Calu3 (cell line): Measurements from ENCODE around the gene SMCO2. TPM values are rescaled to one million over a fixed set of nuclear protein-coding genes. Genes with fewer than 3 reads are reported as not detected.

Experiments
- BruUV-seq: library from RNA; stranded (reverse); fragments of 400-500 nt; replicated peaks from 2 replicates; lab custom pipeline; 2021; lab: Mats Ljungman, UMichigan
- CTCF ChIA-PET: fragments of 300-600 bp; sonication (Branson Sonifier 250); formaldehyde crosslinking; loops from one replicate; lab custom pipeline; 2022; ENCODE audit warnings: antibody characterized with exemption; lab: Charles Lee
- DNase-seq: peaks from one replicate; pipeline ENCODE4 v3.0.0; 2022
- H3K27ac Mint-ChIP-seq: one replicate; pipeline ENCODE4 v1.8.0; 2022; ENCODE audit warnings: mixed read lengths; ENCODE audit not compliant: unreplicated experiment
- H3K27me3 Mint-ChIP-seq: one replicate; pipeline ENCODE4 v1.8.0; 2022; ENCODE audit warnings: mixed read lengths; ENCODE audit not compliant: unreplicated experiment
- H3K36me3 Mint-ChIP-seq: one replicate; pipeline ENCODE4 v1.8.0; 2022; ENCODE audit warnings: mild to moderate bottlenecking, moderate library complexity, mixed read lengths; ENCODE audit not compliant: insufficient read depth, unreplicated experiment
- H3K4me1 Mint-ChIP-seq: one replicate; pipeline ENCODE4 v1.8.0; 2022; ENCODE audit warnings: mild to moderate bottlenecking, low read depth, mixed read lengths; ENCODE audit not compliant: unreplicated experiment
- H3K4me3 Mint-ChIP-seq: one replicate; pipeline ENCODE4 v1.8.0; 2022; ENCODE audit warnings: mild to moderate bottlenecking, low read depth, moderate library complexity, mixed read lengths; ENCODE audit not compliant: unreplicated experiment
- H3K9me3 Mint-ChIP-seq: one replicate; pipeline ENCODE4 v1.8.0; 2022; ENCODE audit warnings: low read depth, mixed read lengths; ENCODE audit not compliant: unreplicated experiment
- CTCF ChIP-seq: fragments of 200-600 bp; IDR thresholded peaks from one replicate; pipeline ENCODE4 v1.8.0; 2022; ENCODE audit warnings: antibody characterized with exemption; ENCODE audit not compliant: unreplicated experiment
- intact Hi-C: fragments of 100-400 bp; cut with micrococcal nuclease; formaldehyde crosslinking; loops from one replicate; pipeline ENCODE4 v1.10.0; 2022; ENCODE audit not compliant: unreplicated experiment
- total RNA-seq: library from RNA; stranded (reverse); gene quantifications from 2 replicates; pipeline ENCODE4 v1.2.3, GENCODE V29; 2022

Gene SMCO2
- total RNA-seq, 1 experiment from 2014 or later = 1.6 TPM

- Mint-ChIP-seq H3K4me3 (peak overlapping the region; percentile 35), H3K27ac (peak overlapping the region; percentile 75), H3K36me3 (no peaks in the 10 kb centered on the region), H3K27me3 (no peaks in the 10 kb centered on the region), H3K4me1 (peaks cover 28% of the 10 kb centered on the region), H3K9me3 (no peaks in the 10 kb centered on the region)
- intact Hi-C loops = loop anchor here (5.0 kb wide), 1 partner anchor 62 kb away; the partner anchor contains the start of gene PPFIBP1
- no peak for TF ChIP-seq CTCF
- CTCF ChIA-PET = interaction anchor here (1.3 kb wide), 1 partner anchor 27 kb away, joined by 3 read pairs; no protein-coding TSS in a partner anchor
- no TSS peak for BruUV-seq
- DNase-seq = peak; percentile 32
These were observed 14.0 kb downstream of the SMCO2 start for GRCh38 chr12:27460471-27460978.

- H3K9me3 Mint-ChIP-seq = no peaks in the 10 kb centered on the region
- intact Hi-C loops = loop anchor here (5.0 kb wide), 1 partner anchor 60 kb away; the partner anchor contains the start of gene PPFIBP1
- H3K27ac Mint-ChIP-seq = no peak overlapping the region
- H3K27me3 Mint-ChIP-seq = no peaks in the 10 kb centered on the region
- BruUV-seq = no TSS peak
- no peak for TF ChIP-seq CTCF
- CTCF ChIA-PET = interaction anchor here (0.9 kb wide), 1 partner anchor 37 kb away, joined by 3 read pairs; no protein-coding TSS in a partner anchor
- H3K4me3 Mint-ChIP-seq = no peak overlapping the region
- H3K36me3 Mint-ChIP-seq = no peaks in the 10 kb centered on the region
- H3K4me1 Mint-ChIP-seq = peaks cover 28% of the 10 kb centered on the region
- no peak for DNase-seq
These were observed 15.7 kb downstream of the SMCO2 start for GRCh38 chr12:27462151-27462694.

GRCh38 chr12:27462851-27463250 is 16.3 kb downstream of the SMCO2 start:
- H3K27ac Mint-ChIP-seq = no peak overlapping the region
- CTCF ChIA-PET = interaction anchor here (0.9 kb wide), 1 partner anchor 37 kb away, joined by 3 read pairs; no protein-coding TSS in a partner anchor

More at GRCh38 chr12:27462851-27463250, 16.3 kb downstream of the SMCO2 start:
- H3K4me3 Mint-ChIP-seq = no peak overlapping the region
- H3K36me3 Mint-ChIP-seq = no peaks in the 10 kb centered on the region
- no peak for TF ChIP-seq CTCF
- H3K27me3 Mint-ChIP-seq = no peaks in the 10 kb centered on the region
- intact Hi-C loops = loop anchor here (5.0 kb wide), 1 partner anchor 59 kb away; the partner anchor contains the start of gene PPFIBP1
- peaks cover 28% of the 10 kb centered on the region for H3K4me1 Mint-ChIP-seq
- no TSS peak for BruUV-seq
- DNase-seq = no peak
- H3K9me3 Mint-ChIP-seq = no peaks in the 10 kb centered on the region
